Natural killer cell (primary cell): ENCODE measurements around the gene YWHAG. TPM values are rescaled to one million over a fixed set of nuclear protein-coding genes. Genes with fewer than 3 reads are reported as not detected.
A peak's percentile ranks its signal among the peaks of the same experiment; 100 is the strongest.

Experiments used
- ATAC-seq, 3 donors: fragments of 150-1000 bp in 2 of 3; fragments of 200-7000 bp in 1 of 3; cut with Tn5 transposase; 1 replicate in 1 of 3; 2 replicates in 2 of 3; pipeline ENCODE4 v1.10.0; 2021; ENCODE audit warnings: mild to moderate bottlenecking in 2 of 3, moderate library complexity in 2 of 3
- DNase-seq, 2 donors: peaks; one replicate each; pipeline versions ENCODE4 v3.0.0 to v3.0.0-alpha.2; 2013 to 2021; ENCODE audit warnings: mixed read lengths in 1 of 2
- H3K27ac ChIP-seq: one replicate; pipeline ENCODE4 v1.5.1; 2013; ENCODE audit warnings: mild to moderate bottlenecking, low read length
- H3K27me3 ChIP-seq: one replicate; pipeline ENCODE4 v1.6.1; 2013; ENCODE audit warnings: low read length; ENCODE audit not compliant: control insufficient read depth, insufficient read depth
- H3K36me3 ChIP-seq: one replicate; pipeline ENCODE4 v1.6.1; 2013; ENCODE audit warnings: low read length; ENCODE audit not compliant: control insufficient read depth, insufficient read depth
- H3K4me1 ChIP-seq: one replicate; pipeline ENCODE4 v1.6.1; 2013; ENCODE audit warnings: low read length; ENCODE audit not compliant: control insufficient read depth, insufficient read depth
- H3K4me3 ChIP-seq: one replicate; pipeline ENCODE4 v1.5.1; 2013; ENCODE audit warnings: low read length
- H3K9me3 ChIP-seq: one replicate; pipeline ENCODE4 v1.6.1; 2013; ENCODE audit warnings: low read length; ENCODE audit not compliant: control insufficient read depth, insufficient read depth
- H3K27ac Mint-ChIP-seq, 2 donors: one replicate each; pipeline ENCODE4 v1.8.0; 2022; ENCODE audit warnings: mild to moderate bottlenecking in 2 of 2, mixed read lengths in 2 of 2, moderate library complexity in 1 of 2
- H3K27me3 Mint-ChIP-seq, 2 donors: one replicate each; pipeline ENCODE4 v1.8.0; 2022; ENCODE audit warnings: low read depth in 2 of 2, mixed read lengths in 2 of 2
- H3K36me3 Mint-ChIP-seq: one replicate; pipeline ENCODE4 v1.8.0; 2022; ENCODE audit warnings: mixed read lengths
- H3K4me1 Mint-ChIP-seq, 2 donors: one replicate each; pipeline ENCODE4 v1.8.0; 2022; ENCODE audit warnings: mixed read lengths in 2 of 2
- H3K4me3 Mint-ChIP-seq: one replicate; pipeline ENCODE4 v1.8.0; 2022; ENCODE audit warnings: mild to moderate bottlenecking, moderate library complexity, mixed read lengths
- H3K9me3 Mint-ChIP-seq, 2 donors: one replicate each; pipeline ENCODE4 v1.8.0; 2022; ENCODE audit warnings: mixed read lengths in 2 of 2
- CTCF ChIP-seq: fragments of 200-600 bp; IDR thresholded peaks from one replicate; pipeline ENCODE4 v1.8.0; 2022; ENCODE audit warnings: antibody characterized with exemption
- whole genome bisulfite sequencing: methylation state at CpG from one replicate; pipeline ENCODE4 v1.1.7; 2013; ENCODE audit warnings: missing lambda C conversion rate; ENCODE audit not compliant: insufficient coverage; 5-methylcytosine and 5-hydroxymethylcytosine counted together
- intact Hi-C: fragments of 100-400 bp; cut with micrococcal nuclease; formaldehyde crosslinking; loops from one replicate; pipeline ENCODE4 v1.14.2; 2022
- total RNA-seq, 4 donors: library from RNA; stranded (reverse); fragments of 120-200 nt in 1 of 4; gene quantifications; one replicate each; pipeline versions ENCODE4 v1.2.3 to v1.2.4, GENCODE V29; 2013 to 2022

The YWHAG gene
- total RNA-seq, 3 donors from 2014 or later (not counting 1 experiment from before 2014, with no cell fraction given) = 21.4 to 28.9 (median 27.4) TPM

- H3K9me3 Mint-ChIP-seq = no peaks in the 10 kb centered on the region
- 97% methylated on average over 9 of the region's 9 CpGs for WGBS
- H3K36me3 Mint-ChIP-seq = no peaks in the 10 kb centered on the region
- ATAC-seq = no peak
- H3K9me3 ChIP-seq = no peaks in the 10 kb centered on the region
- no peaks in the 10 kb centered on the region for H3K27me3 Mint-ChIP-seq
- TF ChIP-seq CTCF = no peak
- peak overlapping the region; percentile 6 for H3K4me3 Mint-ChIP-seq
- intact Hi-C loops = no loop called here
- H3K4me1 Mint-ChIP-seq = peaks cover 12 to 22% of the 10 kb centered on the region in 2 donors
- no peaks in the 10 kb centered on the region for H3K27me3 ChIP-seq
- H3K4me3 ChIP-seq = no peak overlapping the region
- no peaks in the 10 kb centered on the region for H3K36me3 ChIP-seq
- no peak overlapping the region for H3K27ac ChIP-seq
- H3K27ac Mint-ChIP-seq = no peak overlapping the region
- no peak for DNase-seq
- H3K4me1 ChIP-seq = peaks cover 31% of the 10 kb centered on the region
These were observed 36.2 kb upstream of the YWHAG start for GRCh38 chr7:76394957-76395356.

GRCh38 chr7:76393116-76394031 is 34.6 kb upstream of the YWHAG start:
- H3K9me3 Mint-ChIP-seq = no peaks in the 10 kb centered on the region
- H3K27me3 ChIP-seq = no peaks in the 10 kb centered on the region
- DNase-seq (peak; percentile 81 to 97), ATAC-seq (peak; percentile 79 to 89 (median 80))
- peak overlapping the region; percentile 37 for H3K27ac ChIP-seq
- no peaks in the 10 kb centered on the region for H3K9me3 ChIP-seq
- no peaks in the 10 kb centered on the region for H3K36me3 ChIP-seq
- peak overlapping the region; percentile 49 for H3K4me3 ChIP-seq
- 4% methylated on average over 99 of the region's 99 CpGs for WGBS
- H3K27ac Mint-ChIP-seq = peak overlapping the region; percentile 50 to 81
- H3K4me1 Mint-ChIP-seq = peaks cover 12 to 22% of the 10 kb centered on the region in 2 donors
- intact Hi-C loops = no loop called here
- peak overlapping the region; percentile 85 for H3K4me3 Mint-ChIP-seq
- H3K36me3 Mint-ChIP-seq = no peaks in the 10 kb centered on the region
- no peaks in the 10 kb centered on the region for H3K27me3 Mint-ChIP-seq
- TF ChIP-seq CTCF = no peak
- H3K4me1 ChIP-seq = peaks cover 31% of the 10 kb centered on the region

- H3K27ac Mint-ChIP-seq = peak overlapping the region; percentile 50 to 81
- Histone ChIP-seq H3K27me3 (no peaks in the 10 kb centered on the region), H3K4me3 (peak overlapping the region; percentile 43), H3K27ac (peak overlapping the region; percentile 37), H3K36me3 (no peaks in the 10 kb centered on the region), H3K9me3 (no peaks in the 10 kb centered on the region), H3K4me1 (peaks cover 27% of the 10 kb centered on the region)
- H3K4me1 Mint-ChIP-seq = peaks cover 5 to 16% of the 10 kb centered on the region in 2 donors
- no peaks in the 10 kb centered on the region for H3K27me3 Mint-ChIP-seq
- intact Hi-C loops = no loop called here
- 33% methylated on average over 12 of the region's 12 CpGs for WGBS
- H3K4me3 Mint-ChIP-seq = peak overlapping the region; percentile 85
- peak in 2 of 3 donors; percentile 0 to 1 for ATAC-seq
- TF ChIP-seq CTCF = no peak
- H3K36me3 Mint-ChIP-seq = no peaks in the 10 kb centered on the region
- no peaks in the 10 kb centered on the region for H3K9me3 Mint-ChIP-seq
- DNase-seq = no peak
These were observed 33.8 kb upstream of the YWHAG start for GRCh38 chr7:76392531-76393115.
